ENCODE measurements around the gene NOL6. TPM values are rescaled to one million over a fixed set of nuclear protein-coding genes. Genes with fewer than 3 reads are reported as not detected.

NOL6 gene
- total and polyA plus RNA-seq, 4 donors = 14.4 to 42.5 (median 32.1) TPM

- peaks cover 0 to 21% (median 8%) of the 10 kb centered on the region in 5 donors for H3K4me1 ChIP-seq (ENCODE audit: control insufficient read depth in 5 of 5, insufficient read depth in 5 of 5, low read length in 5 of 5)
- H3K27me3 ChIP-seq (ENCODE audit: control insufficient read depth in 3 of 3, insufficient read depth in 3 of 3, low read length in 2 of 3) = peaks cover 0 to 5% (median 0%) of the 10 kb centered on the region in 3 donors
- ATAC-seq (ENCODE audit: insufficient read depth, low FRiP score) (no peak), DNase-seq (no peak)
- no peaks in the 10 kb centered on the region for H3K36me3 ChIP-seq (ENCODE audit: control insufficient read depth in 4 of 4, insufficient read depth in 4 of 4, low read length in 4 of 4)
- TF ChIP-seq CTCF (IDR thresholded peaks at IDR 0.05; ENCODE audit: control extremely low read depth, extremely low read depth) = no peak
- whole genome bisulfite sequencing, 2 donors = 93 to 100% methylated on average over 4 of the region's 4 CpGs
- no peak overlapping the region for H3K4me3 ChIP-seq
- no peaks in the 10 kb centered on the region for H3K9me3 ChIP-seq (ENCODE audit: control insufficient read depth in 4 of 4, insufficient read depth in 3 of 4, low read length in 3 of 4)
- no peak overlapping the region for H3K9ac ChIP-seq (ENCODE audit: insufficient read depth in 1 of 2, low read length in 2 of 2)
- H3K27ac ChIP-seq (ENCODE audit: low read depth in 1 of 2, low read length in 1 of 2) = no peak overlapping the region
Measured at GRCh38 chr9:33450621-33451146, 23.0 kb downstream of the NOL6 start.

- no peak overlapping the region for H3K27ac ChIP-seq (ENCODE audit: low read depth in 1 of 2, low read length in 1 of 2)
- no peak for TF ChIP-seq CTCF (IDR thresholded peaks at IDR 0.05; ENCODE audit: control extremely low read depth, extremely low read depth)
- 93 to 94% methylated on average over 5 of the region's 5 CpGs for WGBS, 2 donors
- no peaks in the 10 kb centered on the region for H3K36me3 ChIP-seq (ENCODE audit: control insufficient read depth in 4 of 4, insufficient read depth in 4 of 4, low read length in 4 of 4)
- no peak overlapping the region for H3K9ac ChIP-seq (ENCODE audit: insufficient read depth in 1 of 2, low read length in 2 of 2)
- no peaks in the 10 kb centered on the region for H3K9me3 ChIP-seq (ENCODE audit: control insufficient read depth in 4 of 4, insufficient read depth in 3 of 4, low read length in 3 of 4)
- ATAC-seq (ENCODE audit: insufficient read depth, low FRiP score) (no peak), DNase-seq (no peak)
- H3K4me1 ChIP-seq (ENCODE audit: control insufficient read depth in 5 of 5, insufficient read depth in 5 of 5, low read length in 5 of 5) = peaks cover 0 to 28% (median 9%) of the 10 kb centered on the region in 5 donors
- H3K4me3 ChIP-seq = no peak overlapping the region
- peaks cover 0 to 5% (median 0%) of the 10 kb centered on the region in 3 donors for H3K27me3 ChIP-seq (ENCODE audit: control insufficient read depth in 3 of 3, insufficient read depth in 3 of 3, low read length in 2 of 3)
Measured at GRCh38 chr9:33449715-33450114, 24.0 kb downstream of the NOL6 start.

GRCh38 chr9:33447799-33448553 lies 25.7 kb downstream of the NOL6 start:
- Histone ChIP-seq H3K27ac (ENCODE audit: low read depth in 1 of 2, low read length in 1 of 2) (peak overlapping the region in 1 of 2 donors; percentile 40), H3K4me1 (ENCODE audit: control insufficient read depth in 5 of 5, insufficient read depth in 5 of 5, low read length in 5 of 5) (peaks cover 0 to 28% (median 9%) of the 10 kb centered on the region in 5 donors), H3K9ac (ENCODE audit: insufficient read depth in 1 of 2, low read length in 2 of 2) (no peak overlapping the region), H3K27me3 (ENCODE audit: control insufficient read depth in 3 of 3, insufficient read depth in 3 of 3, low read length in 2 of 3) (peaks cover 0 to 5% (median 0%) of the 10 kb centered on the region in 3 donors), H3K4me3 (peak overlapping the region; percentile 21), H3K9me3 (ENCODE audit: control insufficient read depth in 4 of 4, insufficient read depth in 3 of 4, low read length in 3 of 4) (no peaks in the 10 kb centered on the region), H3K36me3 (ENCODE audit: control insufficient read depth in 4 of 4, insufficient read depth in 4 of 4, low read length in 4 of 4) (peaks cover 0 to 8% (median 0%) of the 10 kb centered on the region in 4 donors)
- no peak for TF ChIP-seq CTCF (IDR thresholded peaks at IDR 0.05; ENCODE audit: control extremely low read depth, extremely low read depth)
- WGBS, 2 donors = 40 to 41% methylated on average over 20 of the region's 20 CpGs
- ATAC-seq (ENCODE audit: insufficient read depth, low FRiP score) = no peak
- DNase-seq = peak in 1 of 3 donors; percentile 13

All from lung (tissue), 12 donors.